Measurements from ENCODE around the gene BACH1. TPM values are rescaled to one million over a fixed set of nuclear protein-coding genes. Genes with fewer than 3 reads are reported as not detected.

The BACH1 gene
- polyA plus RNA-seq, 1 experiment = 72.2 TPM

DNA sequence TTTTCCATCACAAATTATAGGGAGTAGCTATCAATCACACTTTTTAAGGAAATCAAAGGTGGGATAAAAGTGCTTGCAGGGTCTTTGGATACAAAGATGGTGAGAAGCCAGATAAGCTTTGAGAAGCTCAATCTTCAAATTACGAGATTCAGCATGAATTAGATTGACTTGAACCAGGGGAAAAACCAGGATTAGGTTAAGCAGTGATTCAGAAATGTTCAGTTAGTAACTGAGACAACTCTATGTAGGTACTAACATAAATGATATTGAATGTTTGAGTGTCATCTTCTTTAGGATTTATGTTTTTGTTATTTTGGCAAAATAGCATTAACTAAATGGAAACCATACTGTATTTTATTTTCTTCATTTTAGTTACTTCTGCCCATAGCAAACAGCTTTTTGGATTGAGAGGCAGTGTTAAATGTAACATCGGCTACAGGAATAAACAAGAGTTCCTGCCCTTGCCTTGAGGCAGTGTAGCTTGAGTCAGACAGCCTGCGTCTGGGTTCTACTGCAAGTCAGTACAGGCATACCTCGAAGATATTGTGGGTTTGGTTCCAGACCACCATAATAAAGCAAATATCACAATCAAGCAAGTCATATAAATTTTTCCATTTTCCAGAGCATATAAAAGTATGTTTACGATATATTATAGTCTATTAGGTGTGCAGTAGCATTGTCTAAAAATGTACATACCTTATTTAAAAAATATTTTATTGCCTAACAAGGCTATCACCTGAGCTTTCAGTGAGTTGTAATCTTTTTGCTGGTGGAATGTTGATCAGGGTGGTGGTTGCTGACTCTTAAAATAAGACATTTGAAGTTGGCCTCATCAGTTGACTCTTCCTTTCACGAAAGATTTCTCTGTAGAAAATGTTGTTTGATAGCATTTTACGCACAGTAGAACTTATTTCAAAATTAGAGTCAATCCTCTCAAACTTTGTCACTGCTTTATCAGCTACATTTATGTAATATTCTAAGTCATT is 36.9 kb upstream of the BACH1 start:
- CTCF ChIA-PET = no interaction called here
- DNase-seq (ENCODE audit: low read depth, low spot score) = no peak
- H3K27me3 ChIP-seq (ENCODE audit: control insufficient read depth, insufficient read depth, low read length) = no peaks in the 10 kb centered on the region
- POLR2A ChIA-PET = interaction anchor here (0.5 kb wide), 1 partner anchor 243 kb away, joined by 3 read pairs; the partner anchor contains the start of gene RWDD2B
- H3K27ac ChIP-seq (ENCODE audit: low read depth, low read length) = no peak overlapping the region
- no peaks in the 10 kb centered on the region for H3K9me3 ChIP-seq (ENCODE audit: control insufficient read depth, insufficient read depth, low read length)
- TF ChIP-seq, protein P1, sequence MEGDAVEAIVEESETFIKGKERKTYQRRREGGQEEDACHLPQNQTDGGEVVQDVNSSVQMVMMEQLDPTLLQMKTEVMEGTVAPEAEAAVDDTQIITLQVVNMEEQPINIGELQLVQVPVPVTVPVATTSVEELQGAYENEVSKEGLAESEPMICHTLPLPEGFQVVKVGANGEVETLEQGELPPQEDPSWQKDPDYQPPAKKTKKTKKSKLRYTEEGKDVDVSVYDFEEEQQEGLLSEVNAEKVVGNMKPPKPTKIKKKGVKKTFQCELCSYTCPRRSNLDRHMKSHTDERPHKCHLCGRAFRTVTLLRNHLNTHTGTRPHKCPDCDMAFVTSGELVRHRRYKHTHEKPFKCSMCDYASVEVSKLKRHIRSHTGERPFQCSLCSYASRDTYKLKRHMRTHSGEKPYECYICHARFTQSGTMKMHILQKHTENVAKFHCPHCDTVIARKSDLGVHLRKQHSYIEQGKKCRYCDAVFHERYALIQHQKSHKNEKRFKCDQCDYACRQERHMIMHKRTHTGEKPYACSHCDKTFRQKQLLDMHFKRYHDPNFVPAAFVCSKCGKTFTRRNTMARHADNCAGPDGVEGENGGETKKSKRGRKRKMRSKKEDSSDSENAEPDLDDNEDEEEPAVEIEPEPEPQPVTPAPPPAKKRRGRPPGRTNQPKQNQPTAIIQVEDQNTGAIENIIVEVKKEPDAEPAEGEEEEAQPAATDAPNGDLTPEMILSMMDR (IDR thresholded peaks at IDR 0.05; ENCODE audit: low read depth, low read length) = no peak
- H3K4me3 ChIP-seq (ENCODE audit: low read depth, low read length) = no peak overlapping the region

DNA sequence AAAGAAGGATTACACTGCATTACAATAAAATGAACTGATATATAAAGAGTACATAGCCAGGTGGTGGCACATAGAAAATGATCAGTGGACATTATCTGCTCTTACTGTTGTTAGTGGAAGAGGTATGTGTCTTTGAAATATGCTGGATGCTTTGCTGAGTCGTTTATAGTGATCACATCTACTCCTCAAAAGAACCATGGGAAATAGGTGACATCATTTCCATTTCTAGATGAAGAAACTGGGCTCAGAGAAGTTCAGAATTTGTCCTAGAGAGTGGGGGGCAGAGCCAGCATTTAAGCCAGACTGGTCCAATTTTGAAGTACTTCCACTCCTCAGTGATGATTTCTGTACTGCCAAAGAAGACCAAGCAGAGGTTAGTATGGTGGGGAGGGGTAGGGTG is 34.0 kb upstream of the BACH1 start:
- TF ChIP-seq, protein P1 (IDR thresholded peaks at IDR 0.05; ENCODE audit: low read depth, low read length) = no peak
- ChIA-PET POLR2A (no interaction called here), CTCF (no interaction called here)
- Histone ChIP-seq H3K9me3 (ENCODE audit: control insufficient read depth, insufficient read depth, low read length) (no peaks in the 10 kb centered on the region), H3K4me3 (ENCODE audit: low read depth, low read length) (no peak overlapping the region), H3K27me3 (ENCODE audit: control insufficient read depth, insufficient read depth, low read length) (no peaks in the 10 kb centered on the region), H3K27ac (ENCODE audit: low read depth, low read length) (no peak overlapping the region)
- DNase-seq (ENCODE audit: low read depth, low spot score) = no peak

GRCh38 chr21:29265690-29266479 is 32.8 kb upstream of the BACH1 start:
- ChIA-PET POLR2A (no interaction called here), CTCF (no interaction called here)
- Histone ChIP-seq H3K9me3 (ENCODE audit: control insufficient read depth, insufficient read depth, low read length) (no peaks in the 10 kb centered on the region), H3K27ac (ENCODE audit: low read depth, low read length) (no peak overlapping the region), H3K27me3 (ENCODE audit: control insufficient read depth, insufficient read depth, low read length) (no peaks in the 10 kb centered on the region), H3K4me3 (ENCODE audit: low read depth, low read length) (no peak overlapping the region)
- TF ChIP-seq, protein P1 (IDR thresholded peaks at IDR 0.05; ENCODE audit: low read depth, low read length) = no peak
- no peak for DNase-seq (ENCODE audit: low read depth, low spot score)

DNA sequence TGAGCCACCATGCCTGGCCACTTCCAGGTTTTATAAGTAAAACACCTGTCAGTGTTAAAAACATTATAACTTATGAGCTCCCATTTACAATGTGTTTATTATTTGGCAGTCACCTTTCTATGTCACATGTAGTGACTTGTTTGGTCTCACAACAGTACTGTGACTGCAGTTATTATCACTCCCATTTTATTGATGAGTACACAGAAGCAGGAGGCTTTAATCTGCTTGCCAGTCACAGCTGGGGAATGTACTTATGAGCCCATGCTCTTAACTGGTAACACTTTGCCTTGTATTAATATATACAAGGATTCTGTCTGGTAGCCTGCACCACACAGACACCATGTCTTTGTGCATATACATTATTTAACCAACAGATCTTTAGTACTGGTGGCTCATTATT is 31.1 kb upstream of the BACH1 start:
- CTCF ChIA-PET = interaction anchor here (0.6 kb wide), 1 partner anchor 72 kb away, joined by 3 read pairs; no protein-coding TSS in a partner anchor

More for the DNA sequence above, 31.1 kb upstream of the BACH1 start:
- DNase-seq (ENCODE audit: low read depth, low spot score) = no peak
- Histone ChIP-seq H3K27me3 (ENCODE audit: control insufficient read depth, insufficient read depth, low read length) (no peaks in the 10 kb centered on the region), H3K9me3 (ENCODE audit: control insufficient read depth, insufficient read depth, low read length) (no peaks in the 10 kb centered on the region), H3K27ac (ENCODE audit: low read depth, low read length) (no peak overlapping the region), H3K4me3 (ENCODE audit: low read depth, low read length) (no peak overlapping the region)
- POLR2A ChIA-PET = no interaction called here
- TF ChIP-seq, protein P1 (IDR thresholded peaks at IDR 0.05; ENCODE audit: low read depth, low read length) = no peak
